ENCODE results near the gene EMC1. TPM values are rescaled to one million over a fixed set of nuclear protein-coding genes. Genes with fewer than 3 reads are reported as not detected.
"Not testable (repeated sequence)": the region's sequence is repeated elsewhere in the genome, so short reads cannot be mapped to it uniquely, and the experiment has no call there.

Gene EMC1
- polyA plus RNA-seq, 1 donor (not counting 4 experiments of a cell fraction or from before 2014, with no cell fraction given): 28.6 TPM

DNA sequence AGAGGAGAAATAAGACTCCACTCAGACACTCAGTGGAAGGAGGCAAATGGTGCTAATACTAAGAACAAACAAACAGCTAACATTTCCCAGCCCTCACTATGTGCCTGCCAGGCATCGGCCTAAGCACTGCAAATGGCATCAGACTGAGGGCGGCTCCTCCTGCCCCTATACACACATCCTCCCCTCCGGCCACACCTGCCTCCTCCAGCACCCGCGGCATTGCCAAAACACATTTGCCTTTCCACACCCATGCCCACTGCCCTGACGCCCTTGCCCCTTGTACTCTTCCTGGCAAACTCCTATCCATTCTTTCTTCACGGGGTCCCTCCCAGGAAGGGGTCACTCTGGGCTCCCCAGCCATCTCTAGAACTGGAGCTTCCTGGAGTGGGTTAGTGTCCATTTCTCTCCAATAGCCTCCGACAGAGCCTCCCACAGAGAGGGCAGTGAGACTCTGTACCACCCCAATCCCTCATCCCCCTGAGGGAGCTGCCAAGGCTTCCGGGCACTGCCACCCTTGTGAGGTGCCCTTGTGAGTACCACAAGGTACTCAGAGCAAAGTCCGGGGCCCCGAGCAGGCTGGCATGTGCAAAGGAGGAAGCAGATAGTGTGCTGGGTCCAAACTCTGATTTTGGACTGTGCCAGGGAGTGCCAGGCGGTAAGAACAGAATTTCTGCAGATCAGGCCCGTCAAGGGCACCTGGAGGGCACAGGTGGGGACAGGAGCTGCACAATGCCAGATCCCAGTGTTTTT, 36.3 kb upstream of the EMC1 start:
- no peaks in the 10 kb centered on the region for H3K9me3 ChIP-seq (ENCODE audit: control insufficient read depth, low read depth, low read length)
- DNase-seq (ENCODE audit: low read depth, low spot score) (no peak), FAIRE-seq (no peak)
- H3K79me2 ChIP-seq (ENCODE audit: control insufficient read depth, insufficient read depth, low read length): no peaks in the 10 kb centered on the region
- no peaks in the 10 kb centered on the region for H3K9me1 ChIP-seq (ENCODE audit: control insufficient read depth, extremely low read depth, insufficient read depth, low read length)
- no peaks in the 10 kb centered on the region for H3K27me3 ChIP-seq (ENCODE audit: control insufficient read depth, extremely low read depth, insufficient read depth, low read length)
- H4K20me1 ChIP-seq (ENCODE audit: control insufficient read depth, extremely low read depth, insufficient read depth, low read length): no peaks in the 10 kb centered on the region
- no peak overlapping the region for H2AFZ ChIP-seq (ENCODE audit: control insufficient read depth, low read length)
- no peak overlapping the region for H3K9ac ChIP-seq (ENCODE audit: control insufficient read depth, extremely low read depth, insufficient read depth, low read length)
- peaks cover 4% of the 10 kb centered on the region for H3K4me1 ChIP-seq (ENCODE audit: control insufficient read depth, extremely low read depth, insufficient read depth, low read length)
- no peaks in the 10 kb centered on the region for H3K36me3 ChIP-seq (ENCODE audit: control insufficient read depth in 2 of 2, extremely low read depth in 1 of 2, insufficient read depth in 2 of 2, low read length in 2 of 2)
- dilution Hi-C loops (cut with MboI; ENCODE audit: extremely low pct_ligation_motif_present, low sequenced_read_pairs): no loop called here
- H3K27ac ChIP-seq (ENCODE audit: control insufficient read depth, insufficient read depth, low read length): no peak overlapping the region
- no peak for TF ChIP-seq CTCF (optimal IDR thresholded peaks at IDR 0.05 in 1 of 3, IDR thresholded peaks at IDR 0.05 in 1 of 3, conservative IDR thresholded peaks at IDR 0.05 in 1 of 3; ENCODE audit: extremely low read depth in 1 of 3, insufficient read depth in 2 of 3, low read length in 3 of 3)
- TF ChIP-seq EZH2 (IDR thresholded peaks at IDR 0.05; ENCODE audit: low read length): no peak
- H3K4me3 ChIP-seq (ENCODE audit: control insufficient read depth in 2 of 3, extremely low read depth in 1 of 3, insufficient read depth in 2 of 3, low read depth in 1 of 3, low read length in 3 of 3): no peak overlapping the region
- H3K4me2 ChIP-seq (ENCODE audit: control insufficient read depth, extremely low read depth, insufficient read depth, low read depth, low read length): no peak overlapping the region

DNA sequence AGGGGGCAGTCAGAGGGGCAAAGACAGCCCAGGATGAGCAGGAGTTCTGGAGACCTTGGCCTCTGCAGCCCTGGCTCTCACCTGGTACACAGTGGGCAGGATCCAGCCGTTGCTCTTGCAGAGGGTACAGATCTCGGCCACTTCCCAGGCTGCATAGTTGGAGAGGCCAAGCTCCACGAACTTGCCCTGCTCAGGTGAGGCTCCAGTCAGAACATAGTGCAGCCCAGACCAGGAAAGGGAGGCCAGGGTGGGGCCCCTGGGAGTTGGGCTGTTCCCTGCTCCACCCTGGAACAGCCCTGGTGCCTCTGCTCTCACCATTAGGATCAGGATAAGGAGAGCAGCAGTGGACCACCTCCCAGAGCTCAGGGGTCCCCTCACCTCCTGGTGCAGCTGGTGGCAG, 34.5 kb upstream of the EMC1 start:
- DNase-seq (ENCODE audit: low read depth, low spot score); H3K9me1 ChIP-seq (ENCODE audit: control insufficient read depth, extremely low read depth, insufficient read depth, low read length); H3K4me3 ChIP-seq (ENCODE audit: control insufficient read depth in 2 of 3, extremely low read depth in 1 of 3, insufficient read depth in 2 of 3, low read depth in 1 of 3, low read length in 3 of 3); H3K27ac ChIP-seq (ENCODE audit: control insufficient read depth, insufficient read depth, low read length); dilution Hi-C loops (cut with MboI; ENCODE audit: extremely low pct_ligation_motif_present, low sequenced_read_pairs); H3K36me3 ChIP-seq (ENCODE audit: control insufficient read depth in 2 of 2, extremely low read depth in 1 of 2, insufficient read depth in 2 of 2, low read length in 2 of 2); H3K9ac ChIP-seq (ENCODE audit: control insufficient read depth, extremely low read depth, insufficient read depth, low read length); H3K4me2 ChIP-seq (ENCODE audit: control insufficient read depth, extremely low read depth, insufficient read depth, low read depth, low read length); H2AFZ ChIP-seq (ENCODE audit: control insufficient read depth, low read length); H3K27me3 ChIP-seq (ENCODE audit: control insufficient read depth, extremely low read depth, insufficient read depth, low read length); H3K4me1 ChIP-seq (ENCODE audit: control insufficient read depth, extremely low read depth, insufficient read depth, low read length); H3K79me2 ChIP-seq (ENCODE audit: control insufficient read depth, insufficient read depth, low read length); H4K20me1 ChIP-seq (ENCODE audit: control insufficient read depth, extremely low read depth, insufficient read depth, low read length); H3K9me3 ChIP-seq (ENCODE audit: control insufficient read depth, low read depth, low read length); FAIRE-seq: not testable (repeated sequence)

- H3K9me1 ChIP-seq (ENCODE audit: control insufficient read depth, extremely low read depth, insufficient read depth, low read length); H3K36me3 ChIP-seq (ENCODE audit: control insufficient read depth in 2 of 2, extremely low read depth in 1 of 2, insufficient read depth in 2 of 2, low read length in 2 of 2); H2AFZ ChIP-seq (ENCODE audit: control insufficient read depth, low read length); H3K9ac ChIP-seq (ENCODE audit: control insufficient read depth, extremely low read depth, insufficient read depth, low read length); H3K4me2 ChIP-seq (ENCODE audit: control insufficient read depth, extremely low read depth, insufficient read depth, low read depth, low read length); H3K4me1 ChIP-seq (ENCODE audit: control insufficient read depth, extremely low read depth, insufficient read depth, low read length); H3K27ac ChIP-seq (ENCODE audit: control insufficient read depth, insufficient read depth, low read length); H3K27me3 ChIP-seq (ENCODE audit: control insufficient read depth, extremely low read depth, insufficient read depth, low read length); dilution Hi-C loops (cut with MboI; ENCODE audit: extremely low pct_ligation_motif_present, low sequenced_read_pairs); H4K20me1 ChIP-seq (ENCODE audit: control insufficient read depth, extremely low read depth, insufficient read depth, low read length); DNase-seq (ENCODE audit: low read depth, low spot score); H3K4me3 ChIP-seq (ENCODE audit: control insufficient read depth in 2 of 3, extremely low read depth in 1 of 3, insufficient read depth in 2 of 3, low read depth in 1 of 3, low read length in 3 of 3); H3K9me3 ChIP-seq (ENCODE audit: control insufficient read depth, low read depth, low read length); FAIRE-seq; H3K79me2 ChIP-seq (ENCODE audit: control insufficient read depth, insufficient read depth, low read length): not testable (repeated sequence)
Observed at GRCh38 chr1:19285366-19285765, 34.0 kb upstream of the EMC1 start.

Measured in keratinocyte (primary cell).